ENCODE results near the gene SLC16A1. TPM values are rescaled to one million over a fixed set of nuclear protein-coding genes. Genes with fewer than 3 reads are reported as not detected.

SLC16A1 gene
- total RNA-seq, 1 experiment from 2014 or later, result 101 TPM

DNA sequence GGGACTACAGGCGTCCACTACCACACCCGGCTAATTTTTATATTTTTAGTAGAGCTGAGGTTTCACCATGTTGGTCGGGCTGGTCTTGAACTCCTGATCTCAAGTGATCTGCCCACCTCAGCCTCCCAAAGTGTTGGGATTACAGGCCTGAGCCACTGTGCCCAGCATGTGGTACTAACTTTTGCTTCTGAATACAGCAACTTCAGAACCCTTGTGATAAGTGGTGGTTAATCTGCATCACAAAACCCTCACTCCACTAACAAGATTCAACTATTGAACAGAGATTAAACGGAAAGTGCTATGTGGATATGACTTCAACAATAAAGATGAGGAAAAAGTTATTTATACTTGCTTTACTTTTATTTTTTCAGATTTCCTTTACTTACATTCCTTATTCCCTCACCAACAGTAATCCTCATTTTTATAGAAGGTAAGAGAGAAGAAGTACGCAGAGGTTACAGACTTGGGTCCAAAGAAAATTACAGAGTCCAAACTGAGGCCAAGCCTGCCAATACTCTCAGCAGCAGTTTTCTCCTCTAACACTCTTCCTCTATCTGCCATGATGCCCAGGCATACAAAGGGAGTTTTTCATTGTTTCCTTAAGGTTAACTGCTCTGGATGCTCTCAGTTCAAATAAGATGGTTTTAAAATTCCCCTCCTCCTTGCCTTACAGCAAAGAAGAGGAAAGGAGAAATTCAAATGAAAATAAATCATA is 44.3 kb downstream of the SLC16A1 start:
- ChIA-PET CTCF (no interaction called here), POLR2A (ENCODE audit: low non-redundant PET) (no interaction called here)
- no peak for TF ChIP-seq EZH2 (IDR thresholded peaks at IDR 0.05; ENCODE audit: borderline replicate concordance, low read depth, low read length, poor library complexity, severe bottlenecking)
- TF ChIP-seq, protein P1, sequence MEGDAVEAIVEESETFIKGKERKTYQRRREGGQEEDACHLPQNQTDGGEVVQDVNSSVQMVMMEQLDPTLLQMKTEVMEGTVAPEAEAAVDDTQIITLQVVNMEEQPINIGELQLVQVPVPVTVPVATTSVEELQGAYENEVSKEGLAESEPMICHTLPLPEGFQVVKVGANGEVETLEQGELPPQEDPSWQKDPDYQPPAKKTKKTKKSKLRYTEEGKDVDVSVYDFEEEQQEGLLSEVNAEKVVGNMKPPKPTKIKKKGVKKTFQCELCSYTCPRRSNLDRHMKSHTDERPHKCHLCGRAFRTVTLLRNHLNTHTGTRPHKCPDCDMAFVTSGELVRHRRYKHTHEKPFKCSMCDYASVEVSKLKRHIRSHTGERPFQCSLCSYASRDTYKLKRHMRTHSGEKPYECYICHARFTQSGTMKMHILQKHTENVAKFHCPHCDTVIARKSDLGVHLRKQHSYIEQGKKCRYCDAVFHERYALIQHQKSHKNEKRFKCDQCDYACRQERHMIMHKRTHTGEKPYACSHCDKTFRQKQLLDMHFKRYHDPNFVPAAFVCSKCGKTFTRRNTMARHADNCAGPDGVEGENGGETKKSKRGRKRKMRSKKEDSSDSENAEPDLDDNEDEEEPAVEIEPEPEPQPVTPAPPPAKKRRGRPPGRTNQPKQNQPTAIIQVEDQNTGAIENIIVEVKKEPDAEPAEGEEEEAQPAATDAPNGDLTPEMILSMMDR (conservative IDR thresholded peaks at IDR 0.05; ENCODE audit: low read depth, low read length), result no peak
- Histone ChIP-seq H3K27me3 (replicated peaks; ENCODE audit: insufficient read depth, low read depth, low read length, poor library complexity) (no peaks in the 10 kb centered on the region), H3K4me3 (ENCODE audit: low read depth, low read length, poor library complexity, severe bottlenecking) (no peak overlapping the region), H3K4me1 (ENCODE audit: insufficient read depth, low read length, poor library complexity, severe bottlenecking) (no peaks in the 10 kb centered on the region), H3K27ac (ENCODE audit: low read depth, low read length, poor library complexity, severe bottlenecking) (no peak overlapping the region), H3K36me3 (ENCODE audit: insufficient read depth, low read length, poor library complexity, severe bottlenecking) (peaks cover 45% of the 10 kb centered on the region), H3K9me3 (ENCODE audit: low read depth, low read length, poor library complexity, severe bottlenecking) (no peaks in the 10 kb centered on the region)
- no TSS peak for BruUV-seq (replicated peaks)
- no peak for DNase-seq (ENCODE audit: low spot score)
- intact Hi-C loops (cut with micrococcal nuclease; ENCODE audit: unreplicated experiment), result no loop called here

DNA sequence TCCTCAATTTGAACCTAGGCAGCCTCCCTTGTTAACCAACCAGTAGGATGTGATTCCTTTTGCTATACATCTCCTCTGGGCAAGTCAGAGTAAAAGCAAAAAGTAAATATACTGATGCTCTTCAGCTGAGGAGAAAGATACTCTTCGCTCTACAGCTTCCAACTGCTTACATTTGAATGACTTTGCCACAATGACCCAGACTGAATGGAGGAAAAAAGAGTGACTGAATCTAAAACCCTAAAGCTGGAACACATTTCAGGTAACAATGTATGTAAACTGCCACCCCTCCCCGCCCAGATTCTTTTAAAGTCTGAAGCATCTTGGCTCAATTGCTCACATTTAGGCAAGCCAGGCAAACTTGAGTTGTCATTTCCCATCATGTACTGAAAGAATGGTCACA is 46.1 kb downstream of the SLC16A1 start:
- Histone ChIP-seq H3K27me3 (replicated peaks; ENCODE audit: insufficient read depth, low read depth, low read length, poor library complexity) (no peaks in the 10 kb centered on the region), H3K4me1 (ENCODE audit: insufficient read depth, low read length, poor library complexity, severe bottlenecking) (peaks cover 13% of the 10 kb centered on the region), H3K36me3 (ENCODE audit: insufficient read depth, low read length, poor library complexity, severe bottlenecking) (peaks cover 36% of the 10 kb centered on the region), H3K9me3 (ENCODE audit: low read depth, low read length, poor library complexity, severe bottlenecking) (no peaks in the 10 kb centered on the region), H3K27ac (ENCODE audit: low read depth, low read length, poor library complexity, severe bottlenecking) (no peak overlapping the region), H3K4me3 (ENCODE audit: low read depth, low read length, poor library complexity, severe bottlenecking) (no peak overlapping the region)
- ChIA-PET POLR2A (ENCODE audit: low non-redundant PET) (no interaction called here), CTCF (no interaction called here)
- no peak for DNase-seq (ENCODE audit: low spot score)
- intact Hi-C loops (cut with micrococcal nuclease; ENCODE audit: unreplicated experiment), result no loop called here
- no peak for TF ChIP-seq EZH2 (IDR thresholded peaks at IDR 0.05; ENCODE audit: borderline replicate concordance, low read depth, low read length, poor library complexity, severe bottlenecking)
- TF ChIP-seq, protein P1 (conservative IDR thresholded peaks at IDR 0.05; ENCODE audit: low read depth, low read length), result no peak
- BruUV-seq (replicated peaks), result no TSS peak

DNA sequence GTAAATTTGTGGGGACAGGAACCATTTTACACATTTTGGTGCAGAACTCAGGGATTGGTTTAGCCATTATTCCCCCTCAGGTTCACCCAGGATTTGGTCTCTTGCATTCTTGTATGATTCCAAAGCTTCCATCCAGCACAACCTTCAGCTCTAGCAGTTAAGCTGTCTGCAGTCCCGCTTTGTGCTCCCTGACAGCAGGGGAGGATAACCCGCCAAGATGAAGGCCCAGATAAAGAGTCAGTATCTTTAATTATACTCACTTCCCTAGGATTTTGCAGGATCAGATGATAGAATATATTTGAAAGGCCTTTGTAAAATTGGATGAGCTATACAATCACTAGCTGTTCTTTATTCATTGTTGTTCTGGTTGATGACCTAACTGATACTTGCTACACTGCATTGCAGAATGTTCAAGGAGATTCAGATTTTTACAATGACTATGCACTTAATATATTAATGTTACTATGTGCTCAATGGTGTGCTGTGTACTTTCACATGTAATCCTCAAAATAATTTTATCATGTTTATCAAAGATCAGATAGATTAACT is 49.8 kb downstream of the SLC16A1 start:
- intact Hi-C loops (cut with micrococcal nuclease; ENCODE audit: unreplicated experiment), result no loop called here
- peaks cover 13% of the 10 kb centered on the region for H3K4me1 ChIP-seq (ENCODE audit: insufficient read depth, low read length, poor library complexity, severe bottlenecking)
- no peaks in the 10 kb centered on the region for H3K9me3 ChIP-seq (ENCODE audit: low read depth, low read length, poor library complexity, severe bottlenecking)
- H3K4me3 ChIP-seq (ENCODE audit: low read depth, low read length, poor library complexity, severe bottlenecking), result no peak overlapping the region
- TF ChIP-seq, protein P1 (conservative IDR thresholded peaks at IDR 0.05; ENCODE audit: low read depth, low read length), result no peak
- TF ChIP-seq EZH2 (IDR thresholded peaks at IDR 0.05; ENCODE audit: borderline replicate concordance, low read depth, low read length, poor library complexity, severe bottlenecking), result no peak
- POLR2A ChIA-PET (ENCODE audit: low non-redundant PET), result no interaction called here
- BruUV-seq (replicated peaks), result no TSS peak
- H3K36me3 ChIP-seq (ENCODE audit: insufficient read depth, low read length, poor library complexity, severe bottlenecking), result peaks cover 6% of the 10 kb centered on the region
- H3K27me3 ChIP-seq (replicated peaks; ENCODE audit: insufficient read depth, low read depth, low read length, poor library complexity), result no peaks in the 10 kb centered on the region
- peak overlapping the region; percentile 57 for H3K27ac ChIP-seq (ENCODE audit: low read depth, low read length, poor library complexity, severe bottlenecking)
- CTCF ChIA-PET, result no interaction called here
- peak; percentile 39 for DNase-seq (ENCODE audit: low spot score)
